Naive thymus-derived CD4-positive, alpha-beta T cell (primary cell): ENCODE data around the gene PARPBP. TPM values are rescaled to one million over a fixed set of nuclear protein-coding genes. Genes with fewer than 3 reads are reported as not detected.

Experiments used
- polyA plus RNA-seq, 2 donors: library from polyadenylated mRNA; unstranded; fragments of 300-500 nt; fragmentation: Illumina TruSeq; gene quantifications; one replicate each; pipeline ENCODE4 v1.2.3, GENCODE V29; 2021
- total RNA-seq, 6 experiments: library from RNA in 5 of 6; stranded (reverse) in 5 of 6; gene quantifications; 1 replicate in 5 of 6; 2 replicates in 1 of 6; pipeline ENCODE4 v1.2.3 and lab custom pipeline; 2021 to 2026

Gene PARPBP
- total and polyA plus RNA-seq, 7 experiments from 2014 or later: 1.1 to 21.5 (median 1.7) TPM

Other genes with a start within 250 kb of the PARPBP start
- 1 to 10 TPM; 2.4 to 9.5 (median 2.6) TPM for gene DRAM1, start 242.6 kb upstream of the PARPBP start, total RNA-seq
- gene DRAM1, start 242.6 kb upstream of the PARPBP start, polyA plus RNA-seq: 1 to 10 TPM; 1.4 to 2.4 TPM
- gene WASHC3, start 58.2 kb upstream of the PARPBP start, total RNA-seq: 10 to 100 TPM; 32.8 to 59.6 (median 49.6) TPM
- 10 to 100 TPM; 76.3 to 87.9 TPM for gene WASHC3, start 58.2 kb upstream of the PARPBP start, polyA plus RNA-seq
- 10 to 100 TPM; 11.9 to 47.5 (median 18.5) TPM for gene NUP37, start 69 bp upstream of the PARPBP start, total RNA-seq
- gene NUP37, start 69 bp upstream of the PARPBP start, polyA plus RNA-seq: 10 to 100 TPM; 32.9 to 34.0 TPM
- 1 to 10 TPM in 1 of 5 experiments, not detected in 4; 2.9 TPM for gene PMCH, start 77.7 kb downstream of the PARPBP start, total RNA-seq
- gene PMCH, start 77.7 kb downstream of the PARPBP start, polyA plus RNA-seq: not detected